ENCODE data around the gene SFMBT2. TPM values are rescaled to one million over a fixed set of nuclear protein-coding genes. Genes with fewer than 3 reads are reported as not detected.

Gene SFMBT2
- total and polyA plus RNA-seq, 7 donors: 0.53 to 8.2 (median 3.0) TPM

GRCh38 chr10:7357193-7357592 is 53.6 kb downstream of the SFMBT2 start:
- H3K27me3 ChIP-seq (ENCODE audit: insufficient read depth in 3 of 3, low read length in 2 of 3): no peaks in the 10 kb centered on the region
- no peak overlapping the region for H3K27ac ChIP-seq
- H3K9me3 ChIP-seq: no peaks in the 10 kb centered on the region
- no peak overlapping the region for H3K4me3 ChIP-seq
- H3K36me3 ChIP-seq (ENCODE audit: insufficient read depth in 1 of 2, low read depth in 1 of 2): no peaks in the 10 kb centered on the region
- peaks cover 4% of the 10 kb centered on the region for H3K4me1 ChIP-seq
- DNase-seq (no peak), ATAC-seq (no peak)
- WGBS, 3 donors: 75 to 91% (median 84%) methylated on average over 6 of the region's 6 CpGs
- TF ChIP-seq, protein P1, sequence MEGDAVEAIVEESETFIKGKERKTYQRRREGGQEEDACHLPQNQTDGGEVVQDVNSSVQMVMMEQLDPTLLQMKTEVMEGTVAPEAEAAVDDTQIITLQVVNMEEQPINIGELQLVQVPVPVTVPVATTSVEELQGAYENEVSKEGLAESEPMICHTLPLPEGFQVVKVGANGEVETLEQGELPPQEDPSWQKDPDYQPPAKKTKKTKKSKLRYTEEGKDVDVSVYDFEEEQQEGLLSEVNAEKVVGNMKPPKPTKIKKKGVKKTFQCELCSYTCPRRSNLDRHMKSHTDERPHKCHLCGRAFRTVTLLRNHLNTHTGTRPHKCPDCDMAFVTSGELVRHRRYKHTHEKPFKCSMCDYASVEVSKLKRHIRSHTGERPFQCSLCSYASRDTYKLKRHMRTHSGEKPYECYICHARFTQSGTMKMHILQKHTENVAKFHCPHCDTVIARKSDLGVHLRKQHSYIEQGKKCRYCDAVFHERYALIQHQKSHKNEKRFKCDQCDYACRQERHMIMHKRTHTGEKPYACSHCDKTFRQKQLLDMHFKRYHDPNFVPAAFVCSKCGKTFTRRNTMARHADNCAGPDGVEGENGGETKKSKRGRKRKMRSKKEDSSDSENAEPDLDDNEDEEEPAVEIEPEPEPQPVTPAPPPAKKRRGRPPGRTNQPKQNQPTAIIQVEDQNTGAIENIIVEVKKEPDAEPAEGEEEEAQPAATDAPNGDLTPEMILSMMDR (IDR thresholded peaks at IDR 0.05): no peak
- intact Hi-C loops (cut with DNase I): no loop called here

DNA sequence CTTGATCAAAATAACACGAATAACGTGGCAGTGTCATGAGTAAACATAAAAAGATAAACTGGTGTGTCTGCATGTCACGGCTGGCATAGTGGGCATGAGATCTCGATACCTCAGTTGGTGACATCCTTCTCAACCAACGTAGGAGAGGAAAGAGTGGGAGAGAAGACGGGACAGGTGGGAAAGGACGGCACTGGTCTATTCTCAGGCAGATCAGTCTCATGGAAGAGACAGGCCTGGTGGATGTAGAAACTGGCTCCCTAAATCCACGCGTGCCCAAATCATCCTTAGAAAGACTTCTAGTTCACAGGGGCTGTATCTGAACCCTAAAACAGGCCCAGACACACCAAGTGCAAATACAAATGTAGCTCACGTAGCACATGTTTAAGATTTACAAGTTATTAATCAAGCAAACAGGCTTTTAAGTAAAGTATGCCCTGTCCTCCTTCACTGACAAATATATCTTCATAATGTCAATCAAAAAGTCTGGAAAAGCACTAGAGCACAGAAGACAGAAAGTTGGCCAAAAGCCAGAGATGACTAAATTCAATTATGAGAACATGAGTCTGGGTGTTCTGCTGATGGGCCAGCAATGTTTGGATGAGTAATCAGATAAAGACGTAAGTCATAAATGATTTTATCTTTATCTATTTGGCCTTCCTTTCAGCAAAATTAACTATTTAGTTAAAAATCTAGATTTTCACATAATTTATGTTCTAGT is 56.3 kb downstream of the SFMBT2 start:
- peak in 3 of 4 donors; percentile 77 to 96 (median 83) for ATAC-seq
- no peak for DNase-seq
- H3K27ac ChIP-seq: peak overlapping the region; percentile 25
- TF ChIP-seq, protein P1 (IDR thresholded peaks at IDR 0.05): no peak
- intact Hi-C loops (cut with DNase I): no loop called here
- no peaks in the 10 kb centered on the region for H3K9me3 ChIP-seq
- no peaks in the 10 kb centered on the region for H3K36me3 ChIP-seq (ENCODE audit: insufficient read depth in 1 of 2, low read depth in 1 of 2)
- no peak overlapping the region for H3K4me3 ChIP-seq
- WGBS, 3 donors: 76 to 84% (median 79%) methylated on average over 11 of the region's 11 CpGs
- no peaks in the 10 kb centered on the region for H3K27me3 ChIP-seq (ENCODE audit: insufficient read depth in 3 of 3, low read length in 2 of 3)
- H3K4me1 ChIP-seq: peaks cover 4% of the 10 kb centered on the region

- Histone ChIP-seq H3K4me1 (peaks cover 4% of the 10 kb centered on the region), H3K36me3 (ENCODE audit: insufficient read depth in 1 of 2, low read depth in 1 of 2) (no peaks in the 10 kb centered on the region), H3K27me3 (ENCODE audit: insufficient read depth in 3 of 3, low read length in 2 of 3) (no peaks in the 10 kb centered on the region), H3K27ac (no peak overlapping the region), H3K4me3 (no peak overlapping the region), H3K9me3 (no peaks in the 10 kb centered on the region)
- DNase-seq (no peak), ATAC-seq (no peak)
- 83 to 92% (median 86%) methylated on average over 9 of the region's 9 CpGs for WGBS, 3 donors
- intact Hi-C loops (cut with DNase I): no loop called here
- TF ChIP-seq, protein P1 (IDR thresholded peaks at IDR 0.05): no peak
Measured at GRCh38 chr10:7351894-7352293, 58.9 kb downstream of the SFMBT2 start.

GRCh38 chr10:7350541-7351195 is 60.2 kb downstream of the SFMBT2 start:
- 79 to 87% (median 85%) methylated on average over 3 of the region's 3 CpGs for WGBS, 3 donors
- no peaks in the 10 kb centered on the region for H3K27me3 ChIP-seq (ENCODE audit: insufficient read depth in 3 of 3, low read length in 2 of 3)

More at GRCh38 chr10:7350541-7351195, 60.2 kb downstream of the SFMBT2 start:
- Histone ChIP-seq H3K4me1 (peaks cover 10% of the 10 kb centered on the region), H3K4me3 (no peak overlapping the region), H3K9me3 (no peaks in the 10 kb centered on the region), H3K27ac (no peak overlapping the region), H3K36me3 (ENCODE audit: insufficient read depth in 1 of 2, low read depth in 1 of 2) (no peaks in the 10 kb centered on the region)
- TF ChIP-seq, protein P1 (IDR thresholded peaks at IDR 0.05): no peak
- DNase-seq (no peak), ATAC-seq (no peak)
- intact Hi-C loops (cut with DNase I): no loop called here
